Ammon's horn (tissue), 1 donor: ENCODE results near the gene IGFBP5.

ENCODE experiments used
- DNase-seq: peaks from one replicate; pipeline ENCODE4 v3.0.0-alpha.2; 2016; ENCODE audit warnings: low spot score

The IGFBP5 gene

DNA sequence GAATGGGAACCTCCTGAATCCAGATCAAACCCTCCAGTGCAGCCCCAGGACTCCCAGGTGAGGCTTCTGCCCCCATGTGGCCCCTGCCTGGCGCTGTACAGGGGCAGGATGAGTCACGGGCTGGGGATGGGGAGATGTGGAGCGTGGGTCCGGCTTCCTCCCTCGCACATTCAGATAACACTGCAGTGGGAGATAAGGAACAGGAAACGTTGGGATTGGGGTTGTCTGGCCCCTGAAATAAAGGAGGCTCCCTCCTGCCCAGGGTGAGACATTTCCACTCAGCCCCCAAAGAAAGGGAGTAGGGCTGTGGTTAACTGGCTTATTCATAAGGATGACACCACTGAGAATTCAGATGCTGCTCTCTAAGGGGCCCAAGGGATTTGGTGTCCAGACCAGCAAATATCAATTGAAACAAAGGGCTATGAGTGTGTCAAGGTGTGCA, 30.7 kb downstream of the IGFBP5 start:
- DNase-seq = no peak

DNA sequence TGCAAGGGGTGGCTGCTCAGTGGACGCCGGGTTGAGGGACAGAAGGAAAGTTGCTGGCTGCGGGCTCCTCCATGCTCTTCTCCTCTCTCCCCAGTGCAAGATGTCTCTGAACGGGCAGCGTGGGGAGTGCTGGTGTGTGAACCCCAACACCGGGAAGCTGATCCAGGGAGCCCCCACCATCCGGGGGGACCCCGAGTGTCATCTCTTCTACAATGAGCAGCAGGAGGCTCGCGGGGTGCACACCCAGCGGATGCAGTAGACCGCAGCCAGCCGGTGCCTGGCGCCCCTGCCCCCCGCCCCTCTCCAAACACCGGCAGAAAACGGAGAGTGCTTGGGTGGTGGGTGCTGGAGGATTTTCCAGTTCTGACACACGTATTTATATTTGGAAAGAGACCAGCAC, 31.5 kb downstream of the IGFBP5 start:
- DNase-seq = no peak

DNA sequence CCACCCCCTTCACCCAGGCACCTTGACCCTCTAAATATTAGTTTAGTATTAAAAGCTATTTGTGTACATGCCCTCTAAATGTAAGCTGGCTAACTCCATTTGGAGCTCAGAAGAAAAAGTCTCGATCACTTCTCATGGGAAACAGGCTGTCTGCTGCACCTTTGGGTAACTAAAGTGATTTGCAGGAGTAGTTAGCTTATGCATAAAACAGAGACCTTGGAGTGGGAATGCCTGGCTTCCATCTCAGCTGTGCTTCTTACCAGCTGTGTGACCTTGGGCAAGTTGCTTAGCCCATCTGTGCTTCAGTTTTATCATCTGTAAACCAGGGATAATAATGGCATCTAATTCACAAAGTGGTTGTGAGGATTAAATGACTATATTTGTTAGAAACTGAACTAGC, 32.2 kb downstream of the IGFBP5 start:
- no peak for DNase-seq

DNA sequence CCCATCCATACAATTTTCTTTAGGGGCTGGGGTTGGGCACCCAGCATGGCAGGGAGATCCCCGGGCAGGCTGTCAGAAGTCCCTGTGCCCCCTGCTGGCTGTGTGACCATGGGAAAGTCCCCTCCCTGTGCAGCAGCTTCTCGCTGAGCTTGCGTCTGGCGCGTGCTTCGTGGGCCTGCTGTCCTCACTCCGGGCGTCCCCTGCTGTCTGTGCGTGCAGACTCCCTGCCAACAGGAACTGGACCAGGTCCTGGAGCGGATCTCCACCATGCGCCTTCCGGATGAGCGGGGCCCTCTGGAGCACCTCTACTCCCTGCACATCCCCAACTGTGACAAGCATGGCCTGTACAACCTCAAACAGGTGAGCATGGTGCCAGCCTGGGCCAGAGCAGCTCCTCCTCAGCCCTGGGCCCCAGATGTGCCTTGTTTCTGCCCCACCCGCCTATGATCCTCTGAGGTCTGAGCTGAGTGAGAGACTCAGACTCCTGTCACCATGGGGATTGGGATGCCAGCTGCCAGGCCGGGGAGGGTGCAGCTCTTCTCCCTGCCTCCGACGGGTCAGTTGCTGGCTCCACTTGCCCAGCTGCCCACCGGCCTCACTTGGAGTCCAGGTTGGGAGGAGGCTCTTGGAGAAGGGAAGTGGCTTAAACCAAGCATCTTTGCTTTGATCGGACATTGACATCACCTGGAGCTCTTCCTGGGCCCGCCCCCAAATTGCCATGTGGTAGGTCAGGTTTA, 33.5 kb downstream of the IGFBP5 start:
- DNase-seq = no peak

DNA sequence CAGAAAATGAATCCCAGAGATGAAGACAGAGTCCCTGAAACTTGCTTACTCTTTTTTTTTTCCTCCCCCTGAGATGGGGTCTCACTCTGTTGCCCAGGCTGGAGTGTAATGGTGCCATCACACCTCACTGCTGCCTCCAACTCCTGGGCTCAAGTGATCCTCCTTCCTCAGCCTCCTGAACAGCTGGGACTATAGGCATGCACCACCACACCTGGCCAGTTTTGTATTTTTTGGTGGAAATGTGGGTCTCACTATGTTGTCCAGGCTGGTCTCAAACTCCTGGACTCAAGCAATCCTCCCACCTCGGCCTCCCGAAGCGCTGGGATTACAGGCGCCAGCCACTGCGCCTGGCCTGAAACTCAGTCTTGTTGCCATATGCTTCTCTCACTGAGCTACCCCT, 34.3 kb downstream of the IGFBP5 start:
- no peak for DNase-seq

DNA sequence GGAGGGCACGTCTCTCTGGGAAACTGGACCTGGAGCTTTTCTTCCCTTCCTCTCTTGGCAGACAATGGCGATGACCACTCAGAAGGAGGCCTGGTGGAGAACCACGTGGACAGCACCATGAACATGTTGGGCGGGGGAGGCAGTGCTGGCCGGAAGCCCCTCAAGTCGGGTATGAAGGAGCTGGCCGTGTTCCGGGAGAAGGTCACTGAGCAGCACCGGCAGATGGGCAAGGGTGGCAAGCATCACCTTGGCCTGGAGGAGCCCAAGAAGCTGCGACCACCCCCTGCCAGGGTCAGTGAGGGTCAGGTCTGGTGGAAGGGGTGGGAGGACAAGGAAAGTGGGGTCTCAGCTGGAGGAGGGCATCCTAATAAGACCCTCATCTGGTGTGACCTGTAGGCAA, 34.9 kb downstream of the IGFBP5 start:
- no peak for DNase-seq

DNA sequence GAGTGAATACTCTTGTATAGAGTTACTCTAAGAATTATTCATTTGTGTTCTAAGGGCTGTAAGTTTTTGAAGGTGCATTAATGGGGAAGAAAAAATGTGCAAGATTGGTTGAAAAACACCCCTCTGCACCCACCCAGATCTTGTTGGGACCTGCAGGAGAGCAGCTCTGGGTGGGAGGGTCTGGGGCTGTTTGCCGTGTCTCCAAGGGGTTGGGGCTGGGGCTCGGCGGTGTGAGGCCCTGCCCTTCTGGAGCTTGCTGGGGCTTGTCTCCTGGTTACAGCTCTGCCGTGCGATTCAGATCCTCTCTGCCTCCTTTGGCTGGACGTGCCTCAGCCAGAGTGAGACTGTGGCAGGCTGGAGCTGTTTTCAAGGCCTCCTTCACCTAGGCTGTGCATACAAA, 36.1 kb downstream of the IGFBP5 start:
- no peak for DNase-seq

DNA sequence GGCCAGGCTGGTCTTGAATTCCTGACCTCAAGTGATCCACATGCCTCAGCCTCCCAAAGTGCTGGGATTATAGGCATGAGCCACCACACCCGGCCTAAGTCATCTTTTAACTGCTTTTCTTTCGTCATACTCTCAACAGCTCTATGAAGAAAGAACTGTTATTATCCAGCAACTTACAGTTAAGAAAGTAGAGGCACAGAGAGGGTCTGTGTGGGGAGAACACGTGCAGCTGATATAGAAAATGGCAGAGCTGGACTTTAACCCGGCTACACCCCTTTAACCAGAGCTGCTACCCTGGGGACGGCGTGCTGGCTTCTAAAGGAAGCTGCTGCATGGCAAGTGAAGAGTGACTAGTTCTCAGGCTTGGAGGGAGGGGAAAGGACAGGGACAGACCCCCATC, 36.6 kb downstream of the IGFBP5 start:
- no peak for DNase-seq

DNA sequence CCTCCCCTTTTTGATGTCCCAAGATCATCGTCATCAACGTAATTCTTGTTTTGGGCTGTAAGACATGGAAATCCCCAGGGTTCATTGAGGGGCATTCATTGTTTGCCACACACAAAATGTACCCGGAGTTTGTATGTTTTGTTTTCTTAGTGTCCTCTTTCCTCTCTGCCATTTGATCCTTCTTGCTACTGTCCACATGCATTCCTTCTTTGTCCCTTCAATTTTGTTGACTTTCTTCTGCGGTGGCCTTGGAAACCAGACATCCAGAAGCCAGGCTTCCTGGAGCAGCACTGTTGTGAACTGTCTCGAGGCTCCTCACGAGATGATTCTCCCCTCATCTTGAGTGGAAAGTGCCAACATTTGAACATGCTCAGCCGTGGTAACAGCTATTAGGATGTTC, 37.4 kb downstream of the IGFBP5 start:
- DNase-seq = no peak

DNA sequence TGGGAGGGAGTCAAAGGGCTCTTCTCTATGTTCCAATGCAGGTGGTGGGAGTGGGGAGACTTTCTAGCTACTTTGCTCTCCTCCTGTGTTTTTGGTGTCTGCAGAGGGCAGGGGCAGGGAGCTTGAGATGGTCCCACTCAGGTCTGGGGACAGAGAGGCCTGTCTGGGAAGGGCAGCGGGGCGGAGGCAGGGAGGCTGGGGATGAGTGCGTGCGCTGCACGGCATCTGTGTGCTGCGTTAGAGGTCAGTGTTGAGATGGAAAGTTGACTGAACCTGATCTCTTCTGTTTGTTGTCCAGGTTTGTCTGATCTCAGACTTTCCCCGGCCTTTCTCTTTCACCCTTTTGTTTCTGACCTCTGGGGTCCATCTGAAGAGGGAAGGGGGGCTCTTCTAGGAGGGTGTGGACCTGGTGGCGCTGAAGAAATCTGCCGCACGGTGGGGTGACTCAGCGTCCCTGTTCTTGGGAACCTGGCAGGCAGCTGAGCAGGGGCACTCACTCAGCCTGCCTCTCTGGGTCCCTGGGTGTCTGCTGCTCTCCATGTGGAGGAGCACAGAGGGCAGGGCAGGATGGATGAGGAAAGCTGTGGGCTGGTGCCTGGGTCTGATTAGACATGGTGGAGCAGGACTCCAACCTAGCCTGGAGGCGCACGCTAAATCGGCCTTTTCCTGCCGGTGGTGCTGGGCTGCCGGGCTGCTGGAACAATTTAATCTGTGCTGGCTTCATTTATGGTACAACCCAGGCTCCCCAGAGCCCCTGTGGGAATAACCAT, 38.1 kb downstream of the IGFBP5 start:
- DNase-seq = no peak

DNA sequence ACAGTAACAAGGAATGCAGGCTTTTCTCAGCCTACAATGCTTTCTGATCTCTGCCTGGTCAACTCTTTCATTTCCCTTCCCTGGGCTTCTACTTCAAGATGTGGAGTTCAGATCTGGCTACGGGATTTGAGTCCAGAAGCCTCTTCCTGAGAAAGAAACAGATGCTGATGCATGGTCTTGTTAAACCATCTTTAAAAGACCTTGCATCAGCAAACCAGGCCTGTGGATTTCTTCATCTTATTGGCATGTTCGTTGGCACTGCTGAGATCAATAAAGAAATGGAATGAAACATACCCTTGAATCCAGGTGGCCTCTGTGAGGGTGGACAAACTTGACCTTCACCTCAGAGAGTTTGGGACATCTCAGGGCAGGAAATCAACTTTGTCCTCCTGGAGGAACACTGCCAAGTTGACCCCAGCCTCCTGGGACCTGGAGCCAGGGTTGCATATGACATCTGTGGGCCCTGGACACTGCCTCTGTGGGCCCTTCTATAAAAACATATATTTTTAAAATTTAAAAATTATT, 40.8 kb downstream of the IGFBP5 start:
- DNase-seq = no peak

DNA sequence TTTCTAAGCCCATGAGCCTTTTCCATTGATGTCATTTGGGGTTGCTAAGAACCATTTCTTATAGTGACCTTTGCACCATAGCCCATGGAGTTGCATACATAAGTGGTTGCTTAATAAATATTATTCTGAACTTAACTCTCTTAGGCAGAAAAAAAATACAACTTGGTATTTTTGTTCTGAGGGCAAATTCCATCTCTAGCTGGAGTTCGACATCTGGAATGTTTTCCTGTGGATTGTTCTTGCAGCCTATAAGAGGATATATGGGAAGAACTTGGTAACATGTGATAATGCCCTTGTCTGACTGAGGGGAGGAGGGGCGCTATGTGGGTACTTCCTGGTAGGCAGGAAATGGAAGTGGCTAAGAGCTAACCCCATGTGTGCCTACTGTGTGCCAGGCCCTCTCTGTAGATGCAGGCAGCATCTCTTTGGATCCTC, 41.4 kb downstream of the IGFBP5 start:
- DNase-seq = no peak

DNA sequence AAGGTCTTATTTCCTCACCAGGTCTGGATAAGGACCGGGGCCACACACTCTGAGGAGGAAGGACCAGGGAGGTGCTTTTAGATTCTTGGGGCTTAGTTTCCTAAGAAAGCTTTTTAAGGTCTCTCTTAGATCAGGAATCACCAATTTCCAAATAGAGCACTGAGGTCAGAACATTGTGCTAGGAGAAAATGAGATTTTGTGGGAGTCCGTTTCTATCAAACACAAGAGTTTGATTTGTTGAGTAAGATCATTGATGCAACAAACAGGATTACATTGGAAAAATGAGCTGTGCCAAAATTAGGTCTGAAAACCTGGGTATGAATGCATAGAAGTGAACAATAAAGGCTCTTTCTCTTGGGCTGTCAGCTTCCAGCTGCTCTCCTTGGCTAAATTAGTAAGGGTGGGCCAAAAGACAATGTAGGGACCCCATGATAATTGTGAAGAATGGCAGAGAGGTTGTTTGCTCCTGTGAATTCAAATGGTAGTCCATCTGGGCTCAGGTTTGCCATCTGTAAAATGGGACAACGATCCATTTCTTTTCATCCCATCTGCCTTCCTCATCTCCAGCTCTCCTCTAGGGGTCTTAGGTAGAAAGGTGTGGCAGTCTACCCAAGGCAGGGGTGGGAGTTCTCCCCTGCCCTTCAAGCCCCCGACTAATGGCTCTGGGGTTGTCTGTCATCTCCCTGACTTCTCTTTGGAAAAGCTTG, 42.1 kb downstream of the IGFBP5 start:
- DNase-seq = no peak

DNA sequence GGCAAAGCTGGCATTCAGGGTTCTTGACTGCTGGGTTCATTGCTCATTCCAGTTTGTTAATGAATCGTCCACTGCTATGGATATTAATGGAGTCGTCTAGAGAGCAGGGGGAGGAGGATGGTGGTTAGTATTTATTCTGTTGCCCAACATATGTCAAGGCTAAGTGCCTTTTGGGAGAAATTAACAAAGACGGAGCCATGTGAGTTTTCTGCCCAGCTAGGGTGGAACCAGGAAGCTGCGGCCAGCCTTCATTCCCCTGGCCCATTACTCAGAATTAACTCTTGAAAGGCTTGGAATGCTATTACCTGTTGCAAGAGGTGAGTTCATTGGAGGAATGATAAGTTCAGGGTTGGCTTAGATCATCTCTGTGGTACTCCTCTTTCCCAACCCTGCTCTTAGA, 42.8 kb downstream of the IGFBP5 start:
- DNase-seq = no peak

DNA sequence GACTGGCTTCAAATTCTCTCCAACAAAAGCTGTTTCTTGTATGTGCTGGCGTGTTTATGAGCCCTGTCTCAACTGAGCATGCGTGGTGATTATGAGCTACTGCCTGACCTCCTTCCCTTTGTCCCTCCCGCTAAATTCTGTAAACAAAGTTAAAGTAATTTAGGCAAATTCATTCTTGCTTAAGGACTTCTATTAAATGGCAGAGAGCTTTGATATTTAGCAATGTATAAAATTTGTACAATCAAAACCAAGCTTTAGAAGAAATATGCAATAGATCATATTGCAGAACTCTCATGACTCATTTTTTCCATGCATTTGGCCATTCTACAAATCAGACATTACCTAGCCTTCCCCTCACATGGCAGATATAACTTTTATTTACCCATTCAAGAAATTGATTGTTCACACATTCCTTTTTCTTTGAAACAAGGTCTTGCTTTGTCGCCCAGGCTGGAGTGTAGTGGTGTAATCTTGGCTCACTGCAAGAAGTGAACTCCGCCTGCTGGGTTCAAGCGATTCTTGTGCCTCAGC, 43.9 kb downstream of the IGFBP5 start:
- DNase-seq = no peak

DNA sequence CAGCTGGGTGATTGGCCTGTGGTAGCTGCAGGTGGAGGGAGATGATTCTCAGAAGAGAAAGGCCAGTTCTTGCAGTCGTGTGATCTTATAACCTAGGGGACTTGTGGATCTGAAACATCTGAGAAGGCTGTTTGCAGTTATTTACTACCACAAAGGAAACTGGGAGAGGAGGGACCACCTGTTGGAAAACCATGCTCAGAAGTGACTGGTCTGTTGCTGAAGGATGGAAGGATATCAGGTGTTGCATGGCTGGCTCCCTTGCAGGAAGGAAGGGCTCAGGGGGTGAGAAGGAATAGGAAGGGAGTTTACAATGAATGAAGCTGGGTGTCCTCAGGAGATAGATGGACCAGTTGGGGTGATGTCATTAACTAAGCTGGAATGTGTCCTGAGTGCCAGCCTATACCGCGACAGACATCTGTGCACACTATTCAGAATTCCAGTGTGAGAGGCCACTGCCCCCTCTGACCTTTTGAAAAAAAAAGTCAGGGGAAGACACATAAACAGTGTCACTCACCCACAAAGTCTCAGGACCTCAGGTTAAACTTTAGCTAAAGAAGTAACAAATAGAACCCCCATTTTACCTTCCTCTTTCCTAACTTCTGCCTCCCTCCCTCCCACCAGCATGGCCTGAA, 44.6 kb downstream of the IGFBP5 start:
- no peak for DNase-seq

DNA sequence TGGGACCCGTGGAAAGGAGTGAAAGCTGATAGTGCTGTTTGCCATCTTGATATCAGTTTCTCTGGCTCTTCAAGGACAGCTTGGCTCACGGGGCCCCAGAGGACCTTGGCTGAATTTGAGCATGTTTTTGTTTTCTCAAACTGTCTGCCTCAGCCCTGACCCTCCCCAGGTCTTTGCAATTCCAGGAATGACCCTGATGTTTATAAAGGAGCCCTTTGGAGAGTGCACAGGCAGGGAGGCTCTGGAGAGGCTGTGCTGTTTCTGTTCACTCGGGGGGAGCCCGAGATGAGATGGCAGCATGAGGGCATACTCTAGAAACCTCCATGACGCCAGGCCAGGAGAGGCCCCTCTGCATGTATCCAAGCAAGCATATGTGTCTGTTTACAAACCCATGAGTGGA, 45.8 kb downstream of the IGFBP5 start:
- no peak for DNase-seq

DNA sequence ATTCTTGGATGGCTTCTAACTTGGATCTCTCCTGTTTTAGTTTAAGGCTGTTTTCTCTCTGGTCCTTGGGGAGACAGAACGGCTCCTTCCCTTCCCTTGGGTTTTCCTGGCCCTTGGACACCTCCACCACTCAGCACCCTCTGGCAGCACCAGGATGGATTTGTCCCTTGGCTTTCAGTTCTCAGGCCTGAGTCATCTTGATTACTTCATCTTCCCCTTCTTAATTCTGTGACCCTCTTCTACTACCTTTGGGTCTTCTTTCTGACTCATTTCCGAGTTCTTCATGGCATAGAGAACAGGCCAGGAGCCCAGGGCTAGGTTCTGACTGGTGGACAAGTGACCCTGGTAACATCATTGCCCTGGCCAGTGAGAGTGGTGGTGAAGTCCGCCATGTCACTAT, 47.2 kb downstream of the IGFBP5 start:
- no peak for DNase-seq

DNA sequence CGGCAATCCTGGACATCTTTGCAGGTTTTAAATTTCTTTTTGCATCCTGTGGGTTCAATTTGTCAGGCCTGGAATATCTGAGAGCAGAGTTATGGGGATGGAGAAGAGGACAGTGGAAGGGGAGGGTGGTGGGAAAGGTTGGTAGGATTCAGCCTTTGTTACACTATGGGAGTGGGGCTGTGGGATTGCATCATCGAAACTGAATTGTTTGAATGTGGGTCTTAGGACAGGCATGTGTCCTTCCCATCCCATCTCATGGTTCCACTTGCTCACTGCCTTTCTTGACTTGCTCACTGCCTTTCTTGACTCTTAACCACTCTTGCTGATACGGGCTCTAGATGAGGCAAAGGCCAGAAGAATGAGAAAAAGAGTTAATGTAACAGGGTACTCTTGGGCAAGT, 49.2 kb downstream of the IGFBP5 start:
- DNase-seq = no peak

DNA sequence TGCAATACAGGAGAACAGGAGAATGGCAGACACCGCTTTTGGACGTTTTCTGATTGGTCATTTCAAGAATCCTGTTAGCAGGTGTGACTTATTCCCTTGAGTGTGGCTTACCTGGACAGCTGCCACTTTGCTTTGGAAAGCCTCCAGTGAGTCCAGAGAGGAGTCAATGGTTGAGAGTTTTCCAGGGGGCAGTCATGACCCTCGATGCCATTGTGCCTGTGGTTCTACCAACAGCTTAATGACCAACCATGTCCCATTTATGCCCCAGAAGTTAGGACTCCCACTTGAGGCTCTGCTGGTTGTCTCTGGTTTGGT, 49.8 kb downstream of the IGFBP5 start:
- no peak for DNase-seq

DNA sequence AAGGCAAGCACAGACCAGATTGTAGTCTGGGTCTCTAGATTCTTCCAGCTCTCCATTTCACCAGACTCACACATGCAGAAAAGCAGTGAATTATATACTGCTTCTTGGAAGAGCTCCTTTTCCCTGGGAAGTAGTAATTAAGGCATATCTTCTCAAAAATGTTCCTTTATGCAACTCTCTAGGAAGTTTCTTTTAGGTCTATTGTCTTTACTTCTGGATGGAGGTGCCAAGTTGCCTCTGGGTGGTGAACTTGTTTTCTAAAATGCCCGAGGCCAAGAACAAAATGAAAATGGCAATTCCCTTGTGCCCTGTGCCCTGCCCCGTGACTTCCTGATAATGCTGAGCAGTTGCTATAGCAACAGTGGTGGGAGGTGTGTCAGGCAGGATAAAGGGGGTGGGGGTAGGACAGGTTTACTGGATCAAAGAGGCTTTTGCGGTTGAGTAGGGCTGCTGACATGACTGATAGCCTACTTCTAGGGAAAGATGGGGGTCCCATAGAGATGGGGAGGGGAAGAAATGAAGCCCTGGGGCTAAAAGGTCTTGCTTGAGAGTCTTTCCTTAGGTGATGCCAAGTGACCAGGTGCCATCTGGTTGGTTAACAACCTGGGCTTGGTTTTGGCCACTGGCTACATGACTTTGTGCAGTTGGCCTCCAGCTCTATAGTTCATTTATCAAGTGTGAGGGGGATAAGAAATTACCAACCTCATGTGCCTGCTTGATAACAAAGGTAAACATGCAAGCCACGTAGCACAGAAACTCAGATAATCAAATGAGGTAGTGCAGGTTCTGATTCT, 50.3 kb downstream of the IGFBP5 start:
- no peak for DNase-seq
